Activated T-cell treated with anti-CD3 and anti-CD28 coated beads for 48 hours (primary cell): ENCODE measurements around the gene MARCHF4.

Experiments used
- DNase-seq: peaks from one replicate; pipeline ENCODE4 v3.0.0-alpha.2; 2020; ENCODE audit warnings: low read depth

The MARCHF4 gene

GRCh38 chr2:216350214-216350791 lies 22.0 kb downstream of the MARCHF4 start:
- DNase-seq: no peak

DNA sequence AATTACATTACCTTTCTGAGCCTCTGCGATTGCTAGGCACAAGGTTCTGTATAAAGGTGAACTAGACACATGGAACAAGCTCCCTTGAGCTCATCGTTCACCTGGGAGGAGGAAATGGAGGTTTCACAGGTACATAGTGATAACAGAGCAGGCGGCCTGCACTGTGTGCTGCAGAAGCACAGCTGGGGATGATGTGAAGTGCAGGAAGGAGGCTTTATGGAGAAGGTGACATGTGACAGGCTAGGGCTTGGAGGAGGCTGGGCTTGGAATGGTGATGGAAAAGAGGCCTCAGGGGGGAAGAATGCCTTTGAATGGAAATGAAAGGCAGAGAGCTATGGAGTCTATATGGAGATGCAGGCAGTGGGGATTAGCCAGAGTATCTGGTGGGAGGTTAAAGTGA lies 22.9 kb downstream of the MARCHF4 start:
- DNase-seq: no peak

DNA sequence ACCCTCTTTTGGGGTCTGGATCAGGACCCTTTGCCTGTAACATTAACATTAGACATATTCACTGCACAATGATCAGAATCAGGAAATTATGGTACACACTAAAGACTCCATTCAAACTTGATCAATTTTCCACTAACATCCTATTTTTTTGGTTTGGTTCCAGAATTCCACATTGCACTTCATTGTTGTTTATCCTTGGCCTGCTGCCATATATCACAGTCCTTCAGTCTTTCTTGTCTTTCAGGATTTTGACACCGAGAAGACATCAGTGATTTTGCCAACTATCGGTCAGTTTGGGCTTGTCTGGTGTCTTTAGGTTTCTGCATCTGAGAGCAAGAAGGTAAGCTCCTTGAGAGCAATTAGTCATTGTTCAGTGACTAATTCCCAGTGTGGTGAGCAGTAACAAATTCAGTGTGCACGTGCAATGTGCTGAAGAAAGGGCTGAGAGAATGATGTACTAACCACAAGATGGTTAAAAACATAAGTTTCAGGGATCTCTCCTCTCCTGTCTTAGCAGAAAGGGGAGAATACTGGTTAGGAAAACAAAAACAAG lies 23.5 kb downstream of the MARCHF4 start:
- no peak for DNase-seq

- no peak for DNase-seq
These were observed 25.5 kb downstream of the MARCHF4 start for GRCh38 chr2:216346781-216347180.

DNA sequence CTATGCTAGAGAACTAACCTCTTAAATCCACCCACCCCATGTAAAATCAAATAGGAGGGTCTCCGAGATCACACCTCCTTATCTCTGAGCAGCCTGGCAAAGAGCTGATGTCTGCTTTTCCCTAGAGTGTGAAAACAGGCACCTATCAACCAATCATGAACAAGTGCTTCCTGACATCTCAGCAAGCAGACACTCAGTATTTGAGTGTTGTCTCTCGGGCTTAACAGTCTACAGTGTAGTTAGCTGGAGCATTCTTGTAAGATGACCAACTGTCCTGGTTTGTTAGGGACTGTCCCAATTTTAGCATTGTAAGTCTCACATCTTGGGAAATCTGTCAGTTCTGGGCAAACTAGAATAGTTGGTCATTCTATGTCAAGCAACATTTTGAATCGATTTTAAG lies 26.4 kb downstream of the MARCHF4 start:
- DNase-seq: no peak

DNA sequence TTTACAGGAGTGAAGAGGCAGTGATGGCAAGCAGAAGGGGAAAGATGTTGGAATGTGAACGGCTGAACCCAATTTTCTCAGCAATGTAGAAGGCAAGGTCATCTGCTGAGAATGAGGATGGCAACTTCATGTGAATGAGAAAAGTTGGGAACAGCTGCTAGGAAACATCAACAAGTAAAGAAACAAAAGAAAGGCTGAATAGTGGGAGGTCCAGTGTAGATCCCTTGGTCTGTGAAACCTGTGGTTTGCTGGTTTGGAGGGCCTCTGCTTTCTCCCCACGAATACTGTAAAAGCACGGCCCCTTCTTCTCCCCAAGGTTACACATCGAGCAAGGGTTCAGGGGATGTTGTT lies 27.4 kb downstream of the MARCHF4 start:
- DNase-seq: no peak

GRCh38 chr2:216344206-216344949 lies 27.9 kb downstream of the MARCHF4 start:
- no peak for DNase-seq

DNA sequence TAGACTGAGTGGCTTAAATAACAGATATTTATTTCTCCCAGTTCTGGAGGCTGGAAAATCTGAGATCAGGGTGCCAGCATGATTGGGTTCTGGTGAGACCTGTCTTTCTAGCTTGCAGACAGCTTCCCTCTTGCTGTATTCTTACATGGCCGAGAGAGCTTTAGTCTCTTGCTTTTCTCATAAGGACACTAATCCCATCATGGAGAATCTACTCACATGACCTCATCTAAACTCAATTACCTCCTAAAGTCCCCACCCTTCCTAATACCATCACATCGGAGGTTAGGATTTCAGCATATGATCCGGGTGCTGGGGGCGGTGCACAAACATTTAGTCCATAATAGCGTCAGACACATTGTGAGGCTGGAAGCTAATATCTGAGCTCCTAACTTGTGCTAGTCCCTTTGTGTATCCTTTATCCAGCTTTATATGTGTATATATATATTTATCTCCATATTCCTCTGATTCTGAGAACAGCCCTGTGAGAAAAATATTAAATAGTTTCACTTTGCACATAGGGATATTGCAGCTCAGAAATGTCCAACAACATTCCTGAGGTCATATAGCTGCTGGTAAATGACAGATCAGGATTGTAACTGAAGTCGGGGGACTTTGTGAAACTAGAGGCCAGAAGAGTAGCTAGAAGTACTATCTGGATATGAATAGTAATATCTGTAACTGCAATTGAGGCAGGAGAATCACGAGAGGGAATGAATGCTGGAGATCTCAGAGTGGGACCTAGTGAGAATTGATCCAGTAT lies 28.9 kb downstream of the MARCHF4 start:
- no peak for DNase-seq

DNA sequence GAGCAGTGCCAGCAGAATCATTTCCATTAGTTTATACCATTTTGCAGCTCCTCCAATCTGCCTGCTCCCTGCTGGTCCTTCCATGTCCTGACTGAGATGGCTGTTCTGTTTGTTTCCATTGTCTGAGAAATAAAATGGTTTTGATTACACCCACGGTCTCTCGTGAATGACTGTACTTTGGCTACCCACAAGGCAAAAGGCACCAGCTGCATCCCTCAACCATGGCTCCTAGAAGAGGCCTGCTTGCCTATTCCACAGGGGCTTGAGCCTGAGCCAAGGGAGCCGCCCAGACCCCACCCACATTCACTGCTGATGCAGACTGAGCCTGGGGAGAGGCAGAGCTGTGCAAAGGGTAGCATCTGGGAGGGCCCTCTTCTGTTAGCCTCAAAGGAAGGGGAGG lies 31.2 kb downstream of the MARCHF4 start:
- no peak for DNase-seq

GRCh38 chr2:216340280-216340631 lies 32.0 kb downstream of the MARCHF4 start:
- DNase-seq: no peak

GRCh38 chr2:216339456-216340279 lies 32.6 kb downstream of the MARCHF4 start:
- no peak for DNase-seq

- no peak for DNase-seq
These were observed 37.0 kb downstream of the MARCHF4 start for GRCh38 chr2:216335252-216335651.

DNA sequence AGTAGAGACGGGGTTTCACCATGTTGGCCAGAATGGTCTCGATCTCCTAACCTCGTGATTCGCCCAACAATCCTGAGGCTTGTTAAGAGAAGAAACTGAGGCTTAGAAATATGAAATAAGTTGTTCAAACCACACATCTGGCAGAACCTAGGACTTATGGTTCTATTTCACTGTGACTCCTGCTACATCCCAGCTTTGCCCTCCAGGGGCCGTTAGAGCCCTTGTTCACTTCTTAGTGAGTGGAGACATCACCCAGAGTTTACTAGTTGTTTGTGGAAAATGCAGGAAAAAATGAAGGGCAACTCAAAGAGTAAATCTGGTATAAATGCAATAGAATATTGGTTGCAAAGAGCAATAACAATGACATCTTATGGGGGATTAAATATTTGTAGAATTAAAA lies 43.9 kb downstream of the MARCHF4 start:
- DNase-seq: no peak

- no peak for DNase-seq
These were observed 44.8 kb downstream of the MARCHF4 start for GRCh38 chr2:216327447-216327935.
